ENCODE results near the gene DCAF17. TPM values are rescaled to one million over a fixed set of nuclear protein-coding genes. Genes with fewer than 3 reads are reported as not detected.
"Not testable (repeated sequence)": the region's sequence is repeated elsewhere in the genome, so short reads cannot be mapped to it uniquely, and the experiment has no call there.

DCAF17 gene
- total and polyA plus RNA-seq, 9 donors, result 10.5 to 20.0 (median 13.2) TPM

DNA sequence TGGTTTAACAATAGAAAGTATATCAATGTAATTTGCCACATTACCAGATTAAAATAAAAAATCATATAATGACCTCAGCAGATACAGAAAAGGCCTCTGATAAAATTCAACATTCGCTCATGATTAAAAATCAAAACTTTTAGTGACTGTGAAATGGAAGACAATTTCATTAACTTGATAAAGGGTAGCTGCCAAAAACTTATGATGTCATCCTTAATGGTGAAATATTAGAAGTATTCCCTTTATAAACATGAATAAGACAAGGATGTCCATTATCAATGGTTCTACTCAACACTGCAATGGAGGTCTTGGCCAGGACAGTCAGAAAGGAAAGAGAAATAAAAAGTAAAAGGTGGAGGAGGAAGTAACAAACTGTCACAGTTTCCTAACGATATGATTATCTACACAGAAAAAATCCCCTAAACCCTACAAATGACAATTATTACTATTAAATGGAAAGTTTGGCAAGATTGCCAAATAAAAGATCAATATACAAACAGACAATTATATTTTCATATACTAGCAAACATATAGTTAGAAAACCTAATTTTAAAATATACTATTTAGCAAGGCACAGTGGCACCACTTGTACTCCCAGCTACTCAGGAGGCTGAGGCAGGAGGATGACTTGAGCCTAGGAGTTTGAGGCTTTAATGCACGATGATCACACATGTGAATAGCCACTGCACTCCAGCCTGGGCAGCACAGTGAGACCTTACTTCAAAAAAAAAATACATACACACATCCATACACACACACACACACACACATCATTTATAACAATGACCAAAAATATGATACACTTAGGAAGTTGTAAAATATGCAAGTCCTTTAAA is 13.1 kb upstream of the DCAF17 start:
- Histone ChIP-seq H3K9me3 (replicated peaks; ENCODE audit: control insufficient read depth, low read depth, low read length) (peaks cover 8% of the 10 kb centered on the region), H3K4me3 (ENCODE audit: low read length) (no peak overlapping the region), H3K27me3 (ENCODE audit: control insufficient read depth, insufficient read depth, low read length) (no peaks in the 10 kb centered on the region), H3K36me3 (ENCODE audit: control insufficient read depth, insufficient read depth, low read length) (no peaks in the 10 kb centered on the region), H3K4me1 (ENCODE audit: control insufficient read depth, insufficient read depth, low read length) (no peaks in the 10 kb centered on the region), H3K27ac (ENCODE audit: low read length) (no peak overlapping the region)
- WGBS (ENCODE audit: insufficient coverage), result no CpG with 5 or more reads among the region's 3 CpGs
- no peak for DNase-seq

DNA sequence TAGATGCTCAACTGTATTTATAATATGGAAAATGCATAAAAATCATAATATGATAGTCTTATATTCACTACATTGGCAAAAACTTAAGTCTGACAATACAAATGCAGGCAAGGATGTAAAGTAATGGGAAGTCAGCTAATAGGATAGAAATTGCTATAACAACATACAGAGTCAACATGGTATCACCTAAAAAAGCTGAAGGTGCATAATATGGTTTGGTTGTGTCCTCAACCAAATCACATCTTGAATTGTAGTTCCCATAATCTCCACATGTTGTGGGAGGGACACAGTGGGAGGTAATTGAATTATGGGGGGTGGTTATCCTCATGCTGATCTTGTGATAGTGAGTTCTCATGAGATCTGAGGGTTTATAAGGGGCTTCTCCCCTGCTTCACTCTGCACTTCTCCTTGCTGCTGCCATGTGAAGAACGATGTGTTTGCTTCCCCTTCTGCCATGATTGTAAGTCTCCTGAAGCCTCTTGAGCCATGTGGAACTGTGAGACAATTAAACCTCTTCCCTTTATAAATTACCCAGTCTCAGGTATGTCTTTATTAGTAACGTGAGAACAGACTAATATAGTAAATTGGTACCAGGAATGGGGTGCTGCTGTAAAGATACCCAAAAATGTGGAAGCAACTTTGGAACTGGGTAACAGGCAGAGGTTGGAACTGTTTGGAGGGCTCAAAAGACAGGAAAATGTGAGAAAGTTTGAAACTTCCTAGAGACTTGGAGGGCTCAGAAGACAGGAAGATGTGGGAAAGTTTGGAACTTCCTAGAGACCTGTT is 11.1 kb upstream of the DCAF17 start:
- DNase-seq; H3K27ac ChIP-seq (ENCODE audit: low read length); H3K4me1 ChIP-seq (ENCODE audit: control insufficient read depth, insufficient read depth, low read length); H3K27me3 ChIP-seq (ENCODE audit: control insufficient read depth, insufficient read depth, low read length); H3K9me3 ChIP-seq (replicated peaks; ENCODE audit: control insufficient read depth, low read depth, low read length); H3K4me3 ChIP-seq (ENCODE audit: low read length); H3K36me3 ChIP-seq (ENCODE audit: control insufficient read depth, insufficient read depth, low read length): not testable (repeated sequence)
- no CpG with 5 or more reads among the region's 2 CpGs for WGBS (ENCODE audit: insufficient coverage)

DNA sequence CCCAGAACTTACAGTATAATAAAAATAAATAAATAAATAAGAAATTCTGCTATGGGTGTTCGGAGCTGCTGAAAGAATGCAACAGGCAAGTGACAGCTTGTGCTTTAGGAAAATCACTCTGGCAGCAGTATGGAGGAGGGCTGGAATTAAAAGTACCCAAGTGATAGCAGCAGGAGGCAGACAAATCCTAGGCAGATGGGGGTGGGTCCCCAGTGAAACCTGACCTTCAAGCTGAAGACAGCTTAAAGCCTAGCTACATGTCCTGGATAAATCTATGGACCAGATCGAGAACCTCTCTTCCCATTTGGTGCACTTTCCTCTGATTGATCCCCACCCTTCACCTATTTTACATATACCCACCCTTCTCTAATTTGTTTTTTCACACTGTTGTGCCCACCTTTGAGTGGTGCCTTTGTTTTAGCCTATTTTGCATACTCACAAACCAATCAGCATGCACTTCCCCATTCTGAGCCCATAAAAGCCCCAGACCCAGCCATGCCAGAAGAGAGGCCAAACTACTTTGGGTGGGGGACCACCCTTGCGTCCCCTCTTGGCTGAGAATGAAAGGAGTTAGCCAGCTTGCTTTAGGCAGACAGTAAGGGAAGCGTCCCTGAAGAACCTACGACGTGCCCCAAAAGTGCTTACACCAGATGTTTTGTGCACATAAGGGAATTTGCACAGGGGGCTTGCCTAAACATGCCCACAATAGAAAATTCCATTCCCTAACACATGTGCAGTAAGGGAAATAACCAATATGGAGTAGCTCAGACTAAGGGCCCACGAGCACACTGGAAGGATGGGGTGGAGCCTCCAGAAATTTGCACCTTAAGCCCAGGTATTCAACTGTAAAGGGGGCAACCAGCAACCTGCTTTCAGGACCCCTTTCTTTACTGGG is 3.3 kb upstream of the DCAF17 start:
- no peak for DNase-seq
- peaks cover 6% of the 10 kb centered on the region for H3K4me1 ChIP-seq (ENCODE audit: control insufficient read depth, insufficient read depth, low read length)
- WGBS (ENCODE audit: insufficient coverage), result 90% methylated on average over 1 of the region's 7 CpGs
- no peak overlapping the region for H3K4me3 ChIP-seq (ENCODE audit: low read length)
- peaks cover 5% of the 10 kb centered on the region for H3K9me3 ChIP-seq (replicated peaks; ENCODE audit: control insufficient read depth, low read depth, low read length)
- H3K36me3 ChIP-seq (ENCODE audit: control insufficient read depth, insufficient read depth, low read length), result no peaks in the 10 kb centered on the region
- H3K27ac ChIP-seq (ENCODE audit: low read length), result no peak overlapping the region
- no peaks in the 10 kb centered on the region for H3K27me3 ChIP-seq (ENCODE audit: control insufficient read depth, insufficient read depth, low read length)

DNA sequence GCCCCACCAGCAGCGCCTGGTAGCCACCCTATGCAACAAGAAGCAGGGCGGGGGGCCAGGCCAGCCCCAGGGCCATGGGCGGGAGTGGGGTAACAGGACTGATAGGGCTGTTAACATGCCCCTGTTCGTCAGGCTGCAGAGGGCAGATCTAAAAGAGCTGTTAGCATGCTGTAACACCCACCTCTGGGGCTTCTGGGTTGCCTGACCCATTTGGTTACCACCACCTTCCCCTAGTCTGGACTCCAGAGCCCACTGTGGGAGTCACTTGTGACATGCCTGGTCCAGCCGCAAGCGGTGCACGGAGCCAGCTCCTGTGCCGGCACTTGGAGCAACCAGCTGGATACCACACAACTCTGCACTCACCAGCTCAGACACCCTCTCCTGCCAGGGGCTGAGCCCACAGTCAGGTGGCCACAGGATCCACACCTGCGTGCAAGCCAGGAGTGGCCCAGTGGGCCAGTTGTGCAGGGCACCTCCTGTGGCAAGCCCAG is 2.3 kb upstream of the DCAF17 start:
- H3K36me3 ChIP-seq (ENCODE audit: control insufficient read depth, insufficient read depth, low read length), result no peaks in the 10 kb centered on the region
- no peak overlapping the region for H3K4me3 ChIP-seq (ENCODE audit: low read length)
- H3K27me3 ChIP-seq (ENCODE audit: control insufficient read depth, insufficient read depth, low read length), result no peaks in the 10 kb centered on the region
- 92% methylated on average over 6 of the region's 9 CpGs for WGBS (ENCODE audit: insufficient coverage)
- H3K27ac ChIP-seq (ENCODE audit: low read length), result no peak overlapping the region
- DNase-seq, result no peak
- H3K9me3 ChIP-seq (replicated peaks; ENCODE audit: control insufficient read depth, low read depth, low read length), result peaks cover 5% of the 10 kb centered on the region
- H3K4me1 ChIP-seq (ENCODE audit: control insufficient read depth, insufficient read depth, low read length), result peaks cover 6% of the 10 kb centered on the region

DNA sequence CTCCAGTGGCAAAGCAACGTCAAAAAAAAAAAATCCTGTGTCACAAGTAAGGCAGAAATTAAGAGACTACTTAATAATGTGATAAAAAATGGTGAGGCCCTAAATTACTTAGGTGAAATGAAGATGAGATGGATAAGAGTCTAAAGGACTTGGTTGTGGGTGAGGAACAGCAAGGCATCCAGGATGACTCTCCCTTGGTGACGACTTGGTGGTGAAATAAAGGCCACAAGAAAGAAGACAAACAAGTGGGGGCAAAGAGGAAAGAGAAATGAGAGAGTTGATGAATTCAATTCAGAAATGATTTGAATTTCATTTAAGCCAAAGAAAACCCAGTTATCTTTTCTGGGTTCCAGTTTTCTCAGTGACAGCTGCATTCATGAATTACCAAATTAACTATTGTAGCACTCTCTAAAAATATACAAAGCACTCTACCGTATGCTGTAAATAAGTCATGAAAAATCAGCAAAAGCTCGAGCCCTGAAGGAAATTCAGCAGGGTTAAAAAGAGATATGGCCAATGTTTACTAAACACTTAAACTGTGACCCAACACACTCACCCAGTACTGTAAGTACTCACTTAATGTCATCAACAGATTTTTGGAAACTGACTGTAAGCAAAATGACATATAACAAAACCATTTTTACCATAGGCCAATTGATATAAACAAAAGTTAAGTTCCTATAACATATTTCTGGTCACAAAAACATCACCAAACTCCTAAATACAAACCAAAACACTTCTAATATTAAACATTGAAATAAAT is 1.6 kb upstream of the DCAF17 start:
- H3K36me3 ChIP-seq (ENCODE audit: control insufficient read depth, insufficient read depth, low read length), result peaks cover 4% of the 10 kb centered on the region
- no peak overlapping the region for H3K4me3 ChIP-seq (ENCODE audit: low read length)
- no peak for DNase-seq
- H3K9me3 ChIP-seq (replicated peaks; ENCODE audit: control insufficient read depth, low read depth, low read length), result peaks cover 5% of the 10 kb centered on the region
- H3K27ac ChIP-seq (ENCODE audit: low read length), result no peak overlapping the region
- 60% methylated on average over 1 of the region's 4 CpGs for WGBS (ENCODE audit: insufficient coverage)
- peaks cover 6% of the 10 kb centered on the region for H3K4me1 ChIP-seq (ENCODE audit: control insufficient read depth, insufficient read depth, low read length)
- H3K27me3 ChIP-seq (ENCODE audit: control insufficient read depth, insufficient read depth, low read length), result no peaks in the 10 kb centered on the region

DNA sequence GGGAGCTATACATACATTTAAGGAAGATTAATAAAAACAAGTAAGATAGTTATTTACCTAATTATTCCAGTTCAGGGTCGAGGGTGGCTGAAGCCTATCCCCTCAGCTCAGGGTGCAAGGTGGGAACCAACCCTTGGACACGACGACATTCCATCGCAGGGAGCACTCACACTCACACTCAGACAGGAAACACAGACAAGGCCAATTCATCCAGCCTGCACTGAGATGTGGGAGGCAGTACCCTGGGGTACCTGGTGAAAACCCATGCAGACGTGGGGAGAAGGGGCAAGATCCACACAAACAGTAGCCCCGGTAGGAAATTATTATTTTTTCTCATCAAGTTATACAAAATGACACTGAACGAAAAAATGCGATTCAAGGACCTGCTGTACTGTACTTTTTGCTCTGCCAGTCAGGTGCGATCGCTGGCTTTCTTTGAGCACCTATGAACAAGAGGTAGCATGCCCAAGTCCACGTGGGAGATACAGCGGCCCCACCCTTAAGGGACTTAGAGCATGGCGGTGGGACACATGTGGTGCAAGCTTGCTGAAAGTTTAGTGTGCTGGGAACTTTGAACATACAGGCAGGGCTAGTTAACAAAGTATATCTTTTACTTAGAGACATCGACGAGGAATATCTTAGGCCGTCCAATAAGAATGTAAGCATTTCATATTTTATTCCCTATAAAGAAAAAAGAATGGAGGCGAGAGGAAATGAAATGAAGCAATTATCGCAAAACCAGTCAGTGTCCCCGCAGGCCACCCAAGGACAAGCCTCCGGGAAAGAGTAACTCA is 860 bp upstream of the DCAF17 start:
- H3K27ac ChIP-seq (ENCODE audit: low read length), result peak overlapping the region; percentile 89
- DNase-seq, result peak; percentile 33
- H3K9me3 ChIP-seq (replicated peaks; ENCODE audit: control insufficient read depth, low read depth, low read length), result peaks cover 5% of the 10 kb centered on the region
- no peaks in the 10 kb centered on the region for H3K27me3 ChIP-seq (ENCODE audit: control insufficient read depth, insufficient read depth, low read length)
- H3K4me3 ChIP-seq (ENCODE audit: low read length), result peak overlapping the region; percentile 86
- WGBS (ENCODE audit: insufficient coverage), result 37% methylated on average over 6 of the region's 20 CpGs
- H3K4me1 ChIP-seq (ENCODE audit: control insufficient read depth, insufficient read depth, low read length), result peaks cover 6% of the 10 kb centered on the region
- peaks cover 4% of the 10 kb centered on the region for H3K36me3 ChIP-seq (ENCODE audit: control insufficient read depth, insufficient read depth, low read length)

DNA sequence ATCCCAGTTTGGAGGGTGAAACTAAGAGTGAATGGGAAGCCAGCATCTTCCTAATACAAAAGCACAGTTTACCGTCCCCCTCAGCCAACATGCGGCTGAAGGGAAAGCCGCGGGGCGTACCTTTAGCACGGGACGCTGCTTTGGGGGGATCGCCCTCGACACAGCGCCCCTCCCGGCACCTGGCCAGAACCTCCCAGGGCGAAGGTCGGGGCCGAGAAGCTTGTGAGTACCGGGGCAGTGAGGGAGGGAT is 338 bp upstream of the DCAF17 start, which contains the start of gene METTL8:
METTL8 (minus strand) TSS at position 228 of the 250 bp plus-strand sequence. CDS start 41,805 bp downstream, outside the sequence.
- H3K9me3 ChIP-seq (replicated peaks; ENCODE audit: control insufficient read depth, low read depth, low read length), result peaks cover 5% of the 10 kb centered on the region
- peaks cover 7% of the 10 kb centered on the region for H3K36me3 ChIP-seq (ENCODE audit: control insufficient read depth, insufficient read depth, low read length)
- peak within 1 kb of the TSS; percentile 97 for H3K27ac ChIP-seq (ENCODE audit: low read length)
- 0% methylated on average over 11 of the region's 15 CpGs for WGBS (ENCODE audit: insufficient coverage)
- peaks cover 6% of the 10 kb centered on the region for H3K4me1 ChIP-seq (ENCODE audit: control insufficient read depth, insufficient read depth, low read length)
- no peaks in the 10 kb centered on the region for H3K27me3 ChIP-seq (ENCODE audit: control insufficient read depth, insufficient read depth, low read length)
- no peak for DNase-seq
- H3K4me3 ChIP-seq (ENCODE audit: low read length), result peak within 1 kb of the TSS; percentile 86

DNA sequence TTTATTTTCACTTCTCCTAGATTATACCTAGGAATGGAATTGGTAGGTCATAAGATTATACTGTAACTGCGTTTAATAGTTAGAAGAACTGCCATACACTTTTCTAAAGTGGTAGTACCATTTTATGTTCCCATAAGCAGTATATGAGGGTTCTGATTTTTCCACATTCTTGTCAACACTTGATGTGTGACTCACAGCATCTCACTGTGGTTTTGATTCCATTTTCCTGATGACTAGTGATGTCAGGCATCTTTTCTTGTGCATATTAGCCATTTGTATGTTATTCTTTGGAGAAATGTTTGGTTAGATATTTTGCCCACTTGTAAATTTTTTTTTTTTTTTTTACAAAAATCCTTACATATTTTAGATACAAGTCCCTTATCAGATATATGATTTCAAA is 2.3 kb downstream of the DCAF17 start:
- peaks cover 6% of the 10 kb centered on the region for H3K4me1 ChIP-seq (ENCODE audit: control insufficient read depth, insufficient read depth, low read length)
- H3K9me3 ChIP-seq (replicated peaks; ENCODE audit: control insufficient read depth, low read depth, low read length), result no peaks in the 10 kb centered on the region
- H3K36me3 ChIP-seq (ENCODE audit: control insufficient read depth, insufficient read depth, low read length), result peaks cover 26% of the 10 kb centered on the region
- no peak overlapping the region for H3K27ac ChIP-seq (ENCODE audit: low read length)
- DNase-seq, result no peak
- H3K4me3 ChIP-seq (ENCODE audit: low read length), result no peak overlapping the region
- WGBS (ENCODE audit: insufficient coverage), result no CpG with 5 or more reads among the region's 1 CpG
- no peaks in the 10 kb centered on the region for H3K27me3 ChIP-seq (ENCODE audit: control insufficient read depth, insufficient read depth, low read length)

DNA sequence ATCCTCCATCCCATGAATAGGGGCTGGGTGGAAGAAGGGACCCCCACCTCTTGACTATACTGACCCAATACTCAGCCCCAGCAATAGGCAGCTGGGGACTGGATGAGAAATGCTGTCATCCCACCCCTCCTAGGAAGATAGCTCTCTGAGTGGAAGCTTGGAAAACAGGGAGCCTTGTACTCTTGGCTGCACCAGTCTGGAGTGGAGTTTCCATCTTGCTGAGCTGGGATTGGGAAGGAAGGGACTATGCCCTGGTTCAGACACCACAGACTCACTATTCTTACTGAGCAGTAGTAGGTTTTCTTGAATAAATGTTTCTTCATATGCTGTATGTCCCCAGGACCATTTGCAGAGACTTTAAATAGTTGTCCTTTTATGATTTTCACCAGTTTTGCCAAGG is 7.4 kb downstream of the DCAF17 start:
- no peaks in the 10 kb centered on the region for H3K9me3 ChIP-seq (replicated peaks; ENCODE audit: control insufficient read depth, low read depth, low read length)
- no peaks in the 10 kb centered on the region for H3K4me1 ChIP-seq (ENCODE audit: control insufficient read depth, insufficient read depth, low read length)
- DNase-seq, result no peak
- peaks cover 36% of the 10 kb centered on the region for H3K36me3 ChIP-seq (ENCODE audit: control insufficient read depth, insufficient read depth, low read length)
- H3K27me3 ChIP-seq (ENCODE audit: control insufficient read depth, insufficient read depth, low read length), result no peaks in the 10 kb centered on the region
- no peak overlapping the region for H3K27ac ChIP-seq (ENCODE audit: low read length)
- H3K4me3 ChIP-seq (ENCODE audit: low read length), result no peak overlapping the region

All from muscle of leg (tissue), 11 donors.